ENCODE data around the gene MAP1LC3B2.
A peak's percentile ranks its signal among the peaks of the same experiment; 100 is the strongest.

The MAP1LC3B2 gene

DNA sequence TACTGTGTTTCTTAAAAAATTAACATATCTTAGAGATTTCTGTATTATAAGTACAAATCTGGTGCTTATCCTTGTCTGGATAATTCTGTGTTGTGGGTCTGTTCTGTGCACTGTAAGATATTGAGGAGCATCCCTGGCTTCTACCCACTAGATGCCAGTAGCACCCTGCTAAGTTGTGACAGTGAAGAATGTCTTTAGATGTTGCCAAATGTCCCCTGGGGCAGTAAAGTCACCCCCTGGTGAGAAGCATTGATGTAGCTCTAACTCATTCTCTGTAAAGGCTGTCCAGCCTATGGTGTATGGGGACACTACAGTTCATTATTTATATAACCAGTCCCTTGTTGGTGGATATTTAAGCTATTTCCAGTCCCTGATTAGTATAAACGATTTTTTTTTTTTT, 31.4 kb downstream of the MAP1LC3B2 start:
- DNase-seq: no peak
- intact Hi-C loops (cut with DNase I): no loop called here

DNA sequence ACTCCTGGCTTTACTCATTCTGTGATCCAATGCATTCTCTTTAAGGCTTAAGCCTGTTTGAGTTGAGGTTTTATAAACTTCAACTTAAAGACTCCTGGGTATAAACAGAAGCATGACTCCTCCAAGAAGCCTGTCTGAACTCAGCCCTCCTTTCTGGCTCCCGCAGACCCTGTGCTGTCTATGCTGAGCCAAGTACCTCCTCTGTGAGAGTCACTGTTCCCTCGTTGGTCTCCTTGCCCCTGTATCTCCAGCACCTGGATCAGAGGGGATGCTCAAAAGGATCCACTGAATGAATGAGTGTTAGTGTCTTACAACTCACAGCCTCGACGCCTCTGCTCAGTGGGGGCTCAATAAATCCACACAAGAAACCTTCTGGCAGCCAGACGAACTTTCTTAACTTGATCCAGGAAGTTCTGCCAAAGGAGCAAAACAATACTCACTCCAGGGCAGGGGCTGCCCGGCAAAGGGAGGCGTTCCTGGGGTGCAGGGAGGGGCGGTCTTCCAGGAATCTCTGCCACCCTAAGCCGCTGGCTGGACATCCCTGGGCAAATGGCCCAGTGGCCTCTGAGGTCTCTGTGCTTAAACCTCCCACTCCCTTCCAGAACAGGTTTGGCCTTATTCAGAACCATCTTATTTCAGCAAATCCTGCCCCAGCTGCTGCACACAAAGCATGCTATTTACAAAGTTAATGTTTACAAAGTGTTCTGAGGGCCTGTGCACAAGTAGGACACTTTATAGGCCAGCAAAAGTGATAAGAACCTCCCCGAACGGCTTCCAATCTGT, 32.9 kb downstream of the MAP1LC3B2 start:
- intact Hi-C loops (cut with DNase I): no loop called here
- DNase-seq: peak in 8 of 10 donors; percentile 29 to 92 (median 52)

DNA sequence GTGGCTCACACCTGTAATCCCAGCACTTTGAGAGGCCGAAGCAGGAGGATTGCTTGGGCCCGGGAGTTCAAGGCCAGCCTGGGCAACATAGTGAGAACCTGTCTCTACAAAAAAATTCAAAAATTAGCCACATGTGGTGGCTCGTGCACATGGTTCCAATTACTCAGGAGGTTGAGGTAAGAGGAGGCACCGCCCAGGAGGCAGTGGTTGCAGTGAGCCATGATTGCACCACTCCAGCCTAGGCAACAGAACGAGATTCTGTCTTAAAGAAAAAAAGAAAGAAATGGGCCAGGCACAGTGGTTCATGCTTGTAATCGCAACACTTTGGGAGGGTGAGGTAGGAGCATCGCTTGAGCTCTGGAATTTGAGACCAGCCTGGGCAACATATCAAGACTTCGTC, 33.5 kb downstream of the MAP1LC3B2 start:
- DNase-seq: peak in 1 of 10 donors; percentile 43
- intact Hi-C loops (cut with DNase I): no loop called here

DNA sequence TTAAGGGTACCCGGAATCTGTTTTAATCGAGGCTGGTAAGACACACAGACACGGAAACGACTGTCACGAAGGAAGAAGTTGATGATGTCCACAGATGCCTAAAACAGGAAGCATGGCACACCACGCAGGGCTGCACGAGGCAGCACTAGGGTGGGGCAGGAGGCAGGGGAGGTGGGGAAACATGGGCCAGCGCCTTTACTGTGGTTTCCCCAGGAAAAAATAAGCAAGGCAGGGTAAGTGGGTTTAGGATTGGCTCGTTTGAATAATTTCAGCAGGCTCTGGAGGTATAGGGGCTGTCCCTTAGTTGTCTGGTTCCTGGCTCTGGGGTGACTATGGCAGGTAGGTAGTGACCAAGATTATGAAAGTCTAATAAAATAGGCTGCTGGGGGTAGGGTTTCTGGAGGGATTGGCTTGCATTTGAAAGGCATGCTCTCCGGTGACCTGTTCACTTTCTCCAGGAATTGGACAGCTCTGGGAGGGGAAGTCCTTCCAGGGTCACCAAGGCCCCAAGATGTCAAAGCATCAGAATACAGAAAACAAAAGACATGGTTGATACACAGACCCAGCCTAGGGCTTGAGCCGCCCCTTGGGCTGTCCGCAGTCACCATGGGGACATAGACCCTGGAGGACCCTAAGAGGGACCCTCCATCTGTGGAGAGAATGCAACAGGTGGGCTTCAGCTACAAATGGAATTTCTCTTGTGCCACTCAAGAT, 35.3 kb downstream of the MAP1LC3B2 start:
- intact Hi-C loops (cut with DNase I): loop anchor here (5.0 kb wide), 1 partner anchor 597 kb away; no protein-coding TSS in a partner anchor
- peak in 1 of 10 donors; percentile 60 for DNase-seq

DNA sequence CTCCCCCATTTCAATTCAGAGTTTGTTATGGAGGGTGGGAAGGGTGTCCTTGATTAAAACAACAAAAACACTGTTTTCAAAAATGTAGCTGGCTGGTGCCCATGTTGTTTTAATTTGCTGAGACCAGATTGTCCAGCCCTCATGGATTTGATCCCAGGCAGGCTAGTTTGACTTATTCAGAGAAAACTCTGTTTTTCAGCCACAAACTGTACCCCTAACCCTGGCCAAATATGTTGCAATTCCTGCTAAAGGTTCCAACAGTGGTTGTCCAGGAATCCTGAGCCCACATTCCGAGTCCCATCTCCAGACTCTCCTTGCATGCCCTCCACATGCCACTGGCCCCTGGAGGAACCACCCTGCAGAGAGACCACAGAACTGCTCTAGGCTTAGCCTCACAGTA, 36.0 kb downstream of the MAP1LC3B2 start:
- intact Hi-C loops (cut with DNase I): loop anchor here (5.0 kb wide), 1 partner anchor 598 kb away; no protein-coding TSS in a partner anchor
- peak in 1 of 10 donors; percentile 24 for DNase-seq

DNA sequence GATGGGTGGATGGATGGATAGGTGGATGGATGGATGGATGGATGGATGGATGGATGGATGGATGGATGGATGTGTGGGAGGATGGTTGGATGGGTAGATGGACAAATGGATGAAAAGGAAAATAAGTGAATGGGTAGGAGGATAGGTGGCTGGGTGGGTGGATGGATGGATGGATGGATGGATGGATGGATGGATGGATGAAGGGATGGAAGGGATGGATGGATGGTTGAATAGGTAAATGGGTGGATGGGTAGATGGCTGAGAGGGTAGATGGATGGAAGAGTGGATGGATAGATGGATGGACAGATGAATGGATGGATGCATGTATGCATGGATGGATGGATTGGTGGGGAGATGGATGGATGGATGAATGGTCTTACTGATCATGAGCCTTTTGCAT, 36.5 kb downstream of the MAP1LC3B2 start:
- no peak for DNase-seq
- intact Hi-C loops (cut with DNase I): loop anchor here (5.0 kb wide), 1 partner anchor 598 kb away; no protein-coding TSS in a partner anchor

DNA sequence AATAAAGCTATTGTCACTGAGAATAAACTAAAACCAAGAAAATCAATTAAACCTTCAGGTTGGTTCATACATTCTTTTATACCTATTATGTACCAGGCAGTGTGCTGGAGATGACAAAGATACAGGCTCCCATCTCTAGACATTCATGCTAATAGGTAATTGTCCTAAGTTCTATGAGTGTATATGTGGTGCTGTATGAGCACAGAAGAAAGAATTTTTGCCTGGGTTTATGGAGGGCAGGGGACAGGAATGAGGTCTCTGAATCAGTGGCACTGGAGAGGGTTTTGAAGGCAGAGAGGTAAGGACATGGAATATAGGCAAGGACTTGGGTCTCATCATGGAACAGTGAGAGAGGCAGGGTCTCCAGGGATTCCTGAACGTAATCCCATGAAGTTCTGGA, 38.7 kb downstream of the MAP1LC3B2 start:
- intact Hi-C loops (cut with DNase I): loop anchor here (5.0 kb wide), 1 partner anchor 601 kb away; no protein-coding TSS in a partner anchor

DNA sequence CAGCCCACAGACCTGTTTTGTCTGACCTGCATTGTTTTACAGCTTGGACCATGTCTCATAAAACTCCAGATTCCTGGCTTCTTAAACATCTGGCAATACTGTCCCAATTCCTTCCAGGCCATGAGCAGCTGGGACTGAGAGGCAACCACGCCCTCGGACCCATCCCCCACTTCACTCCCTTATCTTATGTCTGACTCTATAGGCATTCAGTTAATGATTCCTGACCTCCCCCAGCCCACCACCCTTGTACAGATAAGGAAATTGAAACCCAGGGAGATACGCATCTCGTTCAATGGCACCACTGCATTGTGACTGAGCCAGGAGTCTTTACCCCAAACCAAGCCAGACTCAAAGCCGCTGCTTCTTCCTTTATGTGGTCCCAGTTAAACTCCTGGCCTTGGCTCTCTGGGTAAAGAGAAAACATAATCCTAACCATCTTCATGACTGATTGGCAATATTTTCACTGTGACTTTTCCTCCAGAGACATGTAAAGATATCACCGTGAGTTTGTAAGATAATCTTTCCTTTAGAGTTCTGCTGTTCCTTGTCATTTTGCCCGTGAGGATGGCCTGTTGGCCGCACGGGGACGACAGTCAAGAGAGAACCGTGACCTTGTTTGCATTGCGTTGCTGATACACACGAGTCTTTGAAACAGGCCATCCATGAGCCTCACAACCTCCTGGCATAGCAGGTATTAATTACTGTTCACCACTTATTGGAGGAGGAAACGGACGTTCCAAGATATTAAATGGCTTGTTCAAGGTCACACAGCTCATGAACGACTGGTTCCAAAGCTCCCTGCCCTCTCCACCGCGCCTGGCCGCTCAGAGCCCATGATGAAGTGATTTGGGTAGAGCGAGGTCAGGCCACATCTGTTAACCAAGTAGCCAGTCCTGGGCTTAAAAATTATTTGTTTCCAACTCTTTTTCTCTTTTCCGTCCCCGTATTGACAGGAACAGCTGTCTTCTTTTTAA, 39.4 kb downstream of the MAP1LC3B2 start:
- intact Hi-C loops (cut with DNase I): loop anchor here (5.0 kb wide), 1 partner anchor 601 kb away; no protein-coding TSS in a partner anchor
- peak in 1 of 10 donors; percentile 68 for DNase-seq

More for the DNA sequence above, 38.7 kb downstream of the MAP1LC3B2 start:
- no peak for DNase-seq

DNA sequence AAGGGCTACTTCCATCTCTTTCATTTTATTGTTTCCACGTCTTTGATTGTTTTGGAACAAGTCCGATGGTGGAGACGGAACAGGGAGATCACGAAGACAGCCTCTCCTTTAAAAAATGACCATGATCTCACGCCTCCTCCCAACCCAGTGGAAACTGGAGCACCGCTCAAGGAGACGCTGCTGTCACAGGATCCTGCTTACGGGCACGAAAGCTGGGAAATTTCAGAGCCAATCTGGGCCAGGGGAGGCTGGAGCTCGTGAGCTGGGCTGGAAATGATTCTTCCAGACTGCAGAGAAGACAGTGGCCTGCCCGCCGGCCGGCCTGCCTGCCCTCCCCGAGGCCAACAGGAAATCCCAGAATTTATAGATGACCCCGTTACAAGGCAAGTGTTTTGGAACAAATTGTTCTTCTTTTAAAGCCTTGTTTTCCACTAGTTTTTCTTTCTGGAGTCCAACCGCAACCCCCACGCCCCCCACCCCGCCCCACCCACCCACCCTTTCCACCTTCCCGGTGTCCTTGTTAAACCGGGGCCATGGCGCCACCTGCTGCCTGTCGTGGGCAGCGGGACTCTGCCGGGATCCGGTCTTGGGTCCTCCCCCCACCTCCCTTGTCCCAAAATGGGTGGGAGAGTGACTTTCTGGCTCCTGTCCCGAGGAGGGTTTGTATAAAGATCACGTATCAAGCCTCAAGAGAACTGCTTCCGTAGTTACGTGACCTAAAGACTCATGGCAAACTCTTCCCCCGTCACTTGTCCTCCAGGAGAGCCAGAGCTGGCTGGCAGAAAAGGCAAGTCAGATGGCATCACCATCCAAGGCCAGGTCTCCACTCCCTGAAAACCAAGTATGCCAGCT, 40.3 kb downstream of the MAP1LC3B2 start:
- DNase-seq: peak; percentile 26 to 94 (median 70)
- intact Hi-C loops (cut with DNase I): loop anchor here (5.0 kb wide), 2 partner anchors 322 to 602 kb away; partner anchors contain the start of gene MED13L

DNA sequence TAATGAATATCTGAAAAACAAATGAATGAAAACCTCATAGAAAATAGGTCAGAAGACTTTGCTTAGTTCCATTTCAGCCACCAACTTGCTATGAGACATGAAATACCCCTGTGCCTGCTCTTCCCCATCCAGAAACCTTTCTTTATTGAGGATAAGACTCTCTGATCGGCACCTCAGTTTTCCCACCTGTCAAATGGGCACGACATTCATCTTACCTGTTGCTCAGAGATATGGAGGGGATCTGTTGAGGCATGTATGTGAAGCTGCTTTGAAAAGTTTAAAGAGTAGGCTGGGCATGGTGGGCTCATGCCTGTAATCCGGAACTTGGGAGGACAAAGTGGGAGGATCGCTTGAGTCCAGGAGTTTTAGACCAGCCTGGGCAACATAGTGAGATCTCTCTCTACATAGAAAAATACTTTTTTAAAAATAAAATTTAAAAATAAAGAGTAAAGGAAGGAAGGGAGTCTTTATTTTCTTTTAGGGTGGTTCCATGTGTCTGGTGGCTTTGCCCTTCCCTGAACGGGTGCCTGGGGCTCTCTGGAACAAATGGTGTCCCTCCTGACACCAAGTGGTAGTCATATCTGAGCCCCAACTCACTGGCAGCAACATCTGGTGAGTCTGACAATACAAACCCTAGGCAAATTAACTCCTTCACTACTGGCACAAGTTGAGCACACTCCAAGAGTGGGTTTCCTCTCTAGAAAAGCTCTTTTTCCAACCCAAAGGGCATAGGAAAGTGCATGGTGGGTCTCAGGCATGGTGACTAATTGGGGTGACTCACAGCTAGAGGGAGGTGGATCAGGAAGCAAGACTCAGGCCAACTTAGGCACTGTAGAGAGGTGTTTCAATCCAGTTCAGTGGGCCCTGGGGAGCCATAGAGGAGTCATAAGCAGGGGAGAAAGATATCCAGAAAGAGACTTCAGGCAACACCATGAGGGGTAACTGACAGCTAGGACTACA, 42.1 kb downstream of the MAP1LC3B2 start:
- intact Hi-C loops (cut with DNase I): loop anchor here (5.0 kb wide), 1 partner anchor 324 kb away; the partner anchor contains the start of gene MED13L
- DNase-seq: no peak

DNA sequence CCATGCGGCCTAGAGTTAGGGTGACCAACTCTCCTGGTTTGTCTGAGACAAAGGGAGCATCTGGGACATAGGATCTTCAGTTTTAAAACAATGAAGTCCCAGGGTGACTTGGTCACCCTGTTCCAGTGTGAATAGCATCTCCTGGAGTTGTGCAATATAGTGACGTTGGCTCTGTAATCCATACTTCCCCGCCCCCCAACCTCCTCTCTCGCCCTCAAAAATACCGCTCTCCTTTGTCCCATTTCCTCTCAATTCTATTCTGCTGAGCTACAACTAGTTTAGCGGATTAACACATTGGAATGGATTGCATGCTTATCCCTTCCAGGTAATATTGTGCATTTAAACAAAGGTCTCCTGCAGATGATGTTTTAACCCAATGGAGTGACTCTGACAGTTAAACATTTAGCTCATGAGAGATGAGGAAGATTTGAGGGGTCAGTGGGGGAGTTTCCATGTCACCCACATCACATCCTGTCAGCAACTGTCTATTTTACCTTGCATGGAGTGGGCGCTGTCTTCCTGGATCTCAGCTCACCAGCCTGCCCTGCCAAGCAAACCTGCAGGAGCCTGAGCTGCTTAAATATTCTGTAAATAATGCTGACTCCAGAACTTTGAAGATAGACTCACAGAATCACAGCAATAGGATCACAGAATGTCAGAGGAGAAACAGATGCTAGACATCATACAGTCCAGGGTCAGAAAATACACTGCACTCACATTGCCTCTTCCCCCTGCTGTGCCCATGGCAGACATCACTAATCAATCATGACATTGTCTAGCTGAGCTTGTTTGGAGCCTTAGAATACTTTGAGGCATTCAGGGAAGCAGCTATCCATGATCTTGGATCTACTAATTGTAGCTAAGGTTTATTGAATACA, 43.0 kb downstream of the MAP1LC3B2 start:
- intact Hi-C loops (cut with DNase I): loop anchor here (5.0 kb wide), 1 partner anchor 325 kb away; the partner anchor contains the start of gene MED13L
- DNase-seq: no peak

DNA sequence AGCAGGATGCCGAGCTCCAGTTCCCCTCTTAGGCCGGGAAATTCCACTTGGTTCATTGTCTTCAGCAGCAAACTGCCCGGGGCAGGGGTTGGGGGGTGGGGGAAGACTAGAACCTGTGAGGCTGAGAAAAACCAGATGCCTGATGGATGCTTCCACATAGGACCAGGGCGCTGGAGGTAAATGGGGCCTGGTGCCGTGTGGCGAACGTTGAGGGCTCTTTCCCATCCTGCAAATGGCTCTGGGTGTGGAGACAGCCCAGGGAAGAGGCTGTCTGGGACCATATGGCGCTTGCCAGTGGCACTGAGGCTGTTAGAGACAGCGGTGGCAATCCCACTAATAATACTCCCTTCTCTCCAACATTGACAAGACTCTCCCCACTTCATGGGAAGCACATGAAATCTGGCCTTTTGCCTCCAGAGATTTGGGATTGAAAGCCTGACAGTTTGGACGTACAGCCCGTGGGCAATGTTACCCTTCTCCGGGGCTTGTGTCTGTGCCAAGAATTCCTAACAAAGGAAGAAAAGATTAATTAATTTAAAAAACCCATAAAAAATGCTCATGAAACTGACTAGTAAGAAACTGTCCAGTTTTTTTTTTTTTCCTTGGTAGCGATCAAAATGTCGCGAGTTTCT, 44.5 kb downstream of the MAP1LC3B2 start:
- no peak for DNase-seq
- intact Hi-C loops (cut with DNase I): loop anchor here (5.0 kb wide), 1 partner anchor 326 kb away; the partner anchor contains the start of gene MED13L

DNA sequence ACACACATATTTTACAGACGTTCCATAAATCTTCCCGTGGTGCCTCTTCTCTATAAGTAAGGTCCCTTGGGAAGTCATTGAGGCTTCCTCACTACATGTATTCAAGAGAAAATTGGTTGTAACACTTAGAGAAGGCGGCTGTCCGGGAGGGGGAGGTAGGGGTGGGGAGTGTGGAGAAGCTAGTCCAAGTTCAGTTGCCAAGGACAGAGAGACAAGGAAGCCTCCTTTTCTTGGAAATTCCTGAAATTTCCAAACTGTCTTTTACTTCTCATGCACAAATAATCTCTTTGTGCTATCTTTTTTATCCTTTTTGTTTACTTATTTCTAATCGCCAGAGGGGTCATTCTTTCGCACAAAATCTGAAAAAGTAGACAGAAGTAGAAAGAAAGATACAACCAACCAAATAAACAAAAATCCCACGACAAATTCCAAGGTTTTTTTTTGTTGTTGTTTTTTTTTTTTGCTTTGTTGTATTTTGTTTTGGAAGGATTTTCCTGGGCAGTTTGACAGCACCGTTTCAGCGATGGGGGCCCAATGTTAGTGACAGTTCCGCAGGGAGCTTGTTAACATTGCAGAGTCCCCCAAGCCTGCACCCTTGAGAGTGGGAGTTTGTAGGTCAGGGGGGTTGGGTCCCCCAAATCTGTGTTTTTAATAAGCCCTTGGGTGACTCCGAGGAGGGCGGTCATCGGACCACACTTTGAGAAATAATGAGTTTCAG, 45.2 kb downstream of the MAP1LC3B2 start:
- no peak for DNase-seq
- intact Hi-C loops (cut with DNase I): loop anchor here (5.0 kb wide), 1 partner anchor 327 kb away; the partner anchor contains the start of gene MED13L

DNA sequence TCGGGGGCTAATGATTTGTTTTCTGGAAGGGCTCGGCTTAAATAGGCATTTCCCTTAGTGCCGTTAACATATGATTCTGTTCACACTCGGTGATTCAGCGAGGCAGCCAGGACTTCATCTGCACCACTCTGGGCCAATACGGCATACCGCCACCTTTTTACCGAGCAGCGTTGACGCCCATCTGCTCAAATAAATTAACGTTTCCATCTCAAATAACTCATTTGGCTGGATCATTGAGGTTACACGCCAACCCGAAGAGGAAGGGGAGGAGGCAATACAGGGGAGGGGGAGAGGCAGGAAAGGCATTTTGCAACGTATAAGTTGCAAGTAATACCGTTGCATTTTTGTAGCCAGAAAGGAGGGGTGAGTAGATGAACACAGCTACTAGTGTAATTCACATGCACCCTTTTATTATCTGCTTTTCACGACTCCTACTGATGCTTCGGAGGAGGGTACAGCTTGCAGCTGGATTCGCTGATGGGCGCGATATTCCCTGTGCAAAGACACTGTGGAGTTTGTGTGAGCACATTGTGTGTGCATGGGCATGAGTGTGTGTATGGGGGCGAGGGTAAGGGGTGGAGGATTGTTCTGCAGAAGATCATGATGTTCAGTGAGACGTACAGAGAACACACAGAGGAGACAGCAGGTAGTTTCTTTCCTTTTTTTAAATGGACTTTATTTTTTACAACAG, 45.9 kb downstream of the MAP1LC3B2 start:
- peak in 1 of 10 donors; percentile 28 for DNase-seq
- intact Hi-C loops (cut with DNase I): loop anchor here (5.0 kb wide), 1 partner anchor 328 kb away; the partner anchor contains the start of gene MED13L

DNA sequence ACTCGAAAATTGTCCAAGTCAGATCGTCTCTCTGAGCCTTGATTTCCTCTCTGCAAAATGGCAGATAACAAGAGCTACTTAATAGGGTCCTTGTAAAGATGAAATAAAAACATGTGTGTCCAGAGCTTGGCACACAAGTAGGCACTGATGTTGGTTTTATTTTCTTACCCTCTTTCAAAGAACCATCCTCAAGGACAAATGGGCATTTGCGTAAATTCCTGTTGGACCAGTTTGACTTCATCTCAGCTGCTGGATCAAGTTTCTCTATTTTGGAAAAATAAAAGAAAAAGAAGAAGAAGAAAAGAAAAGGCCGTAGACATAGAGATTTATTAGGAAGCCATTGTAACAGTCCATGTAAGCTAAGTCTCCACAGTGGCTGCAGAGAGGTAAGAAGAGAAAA, 47.2 kb downstream of the MAP1LC3B2 start:
- no peak for DNase-seq

More for the DNA sequence above, 47.2 kb downstream of the MAP1LC3B2 start:
- intact Hi-C loops (cut with DNase I): no loop called here
